Nucleus accumbens (tissue), 56 donors: ENCODE measurements around the gene ATP6V0A1.
"Not testable (repeated sequence)": the region's sequence is repeated elsewhere in the genome, so short reads cannot be mapped to it uniquely, and the experiment has no call there.

Source experiments
- DNase-seq, 56 donors: peaks; one replicate each; lab custom pipeline; 2025; lab: John Stamatoyannopoulos, UW

ATP6V0A1 gene

DNA sequence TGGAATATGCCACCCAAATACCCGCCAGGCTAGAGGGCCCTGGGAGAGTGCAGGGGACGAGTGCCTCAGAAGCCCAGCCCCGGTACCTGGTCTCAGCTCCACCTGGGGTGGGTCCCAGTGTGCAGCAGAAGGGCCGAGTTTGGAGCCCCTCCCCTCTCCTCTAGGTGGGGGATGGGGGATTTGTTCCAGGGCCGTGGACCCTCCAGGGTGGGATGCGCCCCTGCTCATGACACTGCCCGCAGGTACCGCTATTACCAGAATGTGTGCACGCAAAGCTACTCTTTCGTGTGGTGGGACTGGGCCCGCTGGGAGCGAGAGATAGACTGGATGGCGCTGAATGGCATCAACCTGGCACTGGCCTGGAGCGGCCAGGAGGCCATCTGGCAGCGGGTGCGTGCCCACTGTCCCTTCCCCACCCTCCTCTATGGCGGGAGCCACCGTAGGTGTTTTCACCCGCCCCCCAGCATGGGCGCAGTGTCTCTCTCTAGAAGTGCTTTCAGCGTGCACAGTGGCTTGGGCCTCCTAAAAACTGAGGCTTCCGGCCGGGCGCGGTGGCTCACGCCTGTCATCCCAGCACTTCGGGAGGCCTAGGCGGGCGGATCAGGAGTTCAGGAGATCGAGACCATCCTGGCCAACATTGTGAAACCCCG lies 78.6 kb downstream of the ATP6V0A1 start:
- no peak for DNase-seq

DNA sequence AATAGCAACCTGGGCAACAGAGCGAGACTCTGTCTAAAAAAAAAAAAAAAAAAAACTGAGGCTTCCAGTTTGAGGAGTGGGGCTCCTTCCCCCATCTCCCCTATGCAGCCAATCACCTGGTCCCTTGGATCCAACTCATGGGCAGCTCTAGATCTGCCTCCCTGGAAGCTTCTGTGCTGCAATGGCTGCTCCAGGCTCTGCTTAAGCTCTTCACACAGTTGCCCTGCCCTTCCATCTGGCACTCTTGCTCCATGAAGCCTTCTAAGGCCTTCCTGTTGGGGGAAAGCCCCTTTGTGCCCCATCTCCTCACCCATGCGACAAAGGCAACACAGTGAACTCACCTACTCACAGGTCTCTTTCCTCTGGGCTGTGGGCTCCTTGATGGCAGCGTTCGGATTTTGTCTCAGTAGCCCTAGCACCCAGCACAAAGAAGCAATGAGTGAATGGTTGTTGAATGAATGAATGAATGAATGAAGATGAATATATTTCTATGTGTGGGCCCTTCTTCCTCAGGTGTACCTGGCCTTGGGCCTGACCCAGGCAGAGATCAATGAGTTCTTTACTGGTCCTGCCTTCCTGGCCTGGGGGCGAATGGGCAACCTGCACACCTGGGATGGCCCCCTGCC lies 79.3 kb downstream of the ATP6V0A1 start:
- DNase-seq, result no peak

DNA sequence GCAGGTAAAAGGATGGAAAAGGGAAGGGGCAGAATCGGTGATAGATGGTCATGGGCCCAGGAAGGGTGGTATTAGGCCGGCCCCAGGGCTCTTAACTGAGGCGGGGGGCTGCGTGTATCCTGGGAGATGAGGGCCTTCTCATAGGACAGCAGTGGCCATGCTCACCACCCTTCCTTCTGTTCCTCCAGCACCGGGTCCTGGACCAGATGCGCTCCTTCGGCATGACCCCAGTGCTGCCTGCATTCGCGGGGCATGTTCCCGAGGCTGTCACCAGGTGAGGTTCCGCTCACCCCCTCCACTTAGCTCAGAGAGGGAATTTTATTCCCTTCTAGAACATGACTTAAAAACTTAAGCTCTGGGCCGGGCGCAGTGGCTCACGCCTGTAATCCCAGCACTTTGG lies 79.8 kb downstream of the ATP6V0A1 start:
- DNase-seq, result no peak

DNA sequence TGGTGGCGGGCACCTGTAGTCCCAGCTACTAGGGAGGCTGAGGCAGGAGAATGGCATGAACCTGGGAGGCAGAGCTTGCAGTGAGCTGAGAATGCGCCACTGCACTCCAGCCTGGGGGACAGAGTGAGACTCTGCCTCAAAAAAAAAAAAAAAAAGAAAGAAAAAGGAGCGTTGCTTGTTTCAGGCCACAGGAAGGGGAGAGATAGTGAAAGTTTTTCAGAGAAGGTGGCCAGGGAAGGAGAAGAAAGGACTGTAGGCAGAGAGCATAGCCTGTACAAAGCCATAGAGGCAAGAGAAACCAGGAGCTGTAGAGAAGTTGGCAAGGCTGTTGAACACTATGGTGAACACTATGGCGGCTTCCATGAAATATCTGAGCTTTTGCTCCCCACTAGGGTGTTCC lies 81.9 kb downstream of the ATP6V0A1 start:
- DNase-seq, result not testable (repeated sequence)

DNA sequence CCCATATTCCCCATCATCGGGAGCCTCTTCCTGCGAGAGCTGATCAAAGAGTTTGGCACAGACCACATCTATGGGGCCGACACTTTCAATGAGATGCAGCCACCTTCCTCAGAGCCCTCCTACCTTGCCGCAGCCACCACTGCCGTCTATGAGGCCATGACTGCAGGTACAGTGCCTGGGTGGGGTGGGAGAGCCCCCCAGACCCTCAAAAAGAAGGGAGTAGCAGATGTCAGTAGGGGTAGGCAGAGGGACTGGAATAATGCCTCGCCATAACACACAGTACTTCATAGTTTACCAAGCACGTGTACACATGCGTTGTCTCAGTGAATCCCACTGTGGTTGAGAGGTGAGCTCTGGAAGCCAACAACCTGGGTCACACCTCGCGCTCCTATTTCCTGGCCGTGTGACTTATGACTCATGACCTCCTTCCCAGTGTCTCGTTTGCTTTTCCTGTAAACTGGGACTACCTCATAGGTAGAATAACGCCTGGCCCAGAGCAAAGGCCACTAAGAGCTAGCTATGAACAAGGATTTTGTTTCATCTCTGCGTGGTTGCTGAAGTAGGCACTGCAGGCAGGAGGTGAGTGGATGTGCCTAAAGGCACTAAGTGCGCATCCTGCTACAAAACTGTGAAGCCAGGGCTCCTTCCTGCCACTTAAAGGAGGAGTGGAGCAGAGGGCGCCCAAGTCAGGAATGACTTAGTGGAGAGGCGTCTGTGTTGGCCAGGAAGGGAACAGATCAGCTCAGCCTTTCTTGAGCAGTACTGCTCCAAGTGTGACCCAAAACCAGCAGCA lies 82.6 kb downstream of the ATP6V0A1 start:
- no peak for DNase-seq

DNA sequence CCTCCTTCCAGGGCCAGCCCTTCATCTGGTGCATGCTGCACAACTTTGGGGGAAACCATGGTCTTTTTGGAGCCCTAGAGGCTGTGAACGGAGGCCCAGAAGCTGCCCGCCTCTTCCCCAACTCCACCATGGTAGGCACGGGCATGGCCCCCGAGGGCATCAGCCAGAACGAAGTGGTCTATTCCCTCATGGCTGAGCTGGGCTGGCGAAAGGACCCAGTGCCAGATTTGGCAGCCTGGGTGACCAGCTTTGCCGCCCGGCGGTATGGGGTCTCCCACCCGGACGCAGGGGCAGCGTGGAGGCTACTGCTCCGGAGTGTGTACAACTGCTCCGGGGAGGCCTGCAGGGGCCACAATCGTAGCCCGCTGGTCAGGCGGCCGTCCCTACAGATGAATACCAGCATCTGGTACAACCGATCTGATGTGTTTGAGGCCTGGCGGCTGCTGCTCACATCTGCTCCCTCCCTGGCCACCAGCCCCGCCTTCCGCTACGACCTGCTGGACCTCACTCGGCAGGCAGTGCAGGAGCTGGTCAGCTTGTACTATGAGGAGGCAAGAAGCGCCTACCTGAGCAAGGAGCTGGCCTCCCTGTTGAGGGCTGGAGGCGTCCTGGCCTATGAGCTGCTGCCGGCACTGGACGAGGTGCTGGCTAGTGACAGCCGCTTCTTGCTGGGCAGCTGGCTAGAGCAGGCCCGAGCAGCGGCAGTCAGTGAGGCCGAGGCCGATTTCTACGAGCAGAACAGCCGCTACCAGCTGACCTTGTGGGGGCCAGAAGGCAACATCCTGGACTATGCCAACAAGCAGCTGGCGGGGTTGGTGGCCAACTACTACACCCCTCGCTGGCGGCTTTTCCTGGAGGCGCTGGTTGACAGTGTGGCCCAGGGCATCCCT lies 84.8 kb downstream of the ATP6V0A1 start:
- DNase-seq, result peak in 26 of 56 donors; percentile 9 to 60 (median 30)

DNA sequence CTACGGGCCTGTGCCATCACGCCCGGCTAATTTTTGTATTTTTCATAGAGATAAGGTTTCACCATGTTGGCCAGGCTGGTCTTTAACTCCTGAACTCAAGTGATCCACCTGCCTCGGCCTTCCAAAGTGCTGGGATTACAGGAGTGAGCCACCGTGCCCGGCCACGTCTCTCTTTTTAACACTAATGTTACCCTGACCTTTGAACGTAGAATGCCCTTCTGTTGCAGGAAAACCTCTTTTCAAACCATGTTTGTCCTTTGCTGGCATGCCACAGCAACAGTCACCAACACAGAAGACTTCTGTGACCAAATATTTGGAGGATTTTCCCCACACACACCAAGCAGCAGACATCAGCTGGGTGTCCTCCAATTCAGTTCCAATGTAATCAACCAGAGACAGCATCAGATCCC lies 86.2 kb downstream of the ATP6V0A1 start:
- DNase-seq, result no peak

DNA sequence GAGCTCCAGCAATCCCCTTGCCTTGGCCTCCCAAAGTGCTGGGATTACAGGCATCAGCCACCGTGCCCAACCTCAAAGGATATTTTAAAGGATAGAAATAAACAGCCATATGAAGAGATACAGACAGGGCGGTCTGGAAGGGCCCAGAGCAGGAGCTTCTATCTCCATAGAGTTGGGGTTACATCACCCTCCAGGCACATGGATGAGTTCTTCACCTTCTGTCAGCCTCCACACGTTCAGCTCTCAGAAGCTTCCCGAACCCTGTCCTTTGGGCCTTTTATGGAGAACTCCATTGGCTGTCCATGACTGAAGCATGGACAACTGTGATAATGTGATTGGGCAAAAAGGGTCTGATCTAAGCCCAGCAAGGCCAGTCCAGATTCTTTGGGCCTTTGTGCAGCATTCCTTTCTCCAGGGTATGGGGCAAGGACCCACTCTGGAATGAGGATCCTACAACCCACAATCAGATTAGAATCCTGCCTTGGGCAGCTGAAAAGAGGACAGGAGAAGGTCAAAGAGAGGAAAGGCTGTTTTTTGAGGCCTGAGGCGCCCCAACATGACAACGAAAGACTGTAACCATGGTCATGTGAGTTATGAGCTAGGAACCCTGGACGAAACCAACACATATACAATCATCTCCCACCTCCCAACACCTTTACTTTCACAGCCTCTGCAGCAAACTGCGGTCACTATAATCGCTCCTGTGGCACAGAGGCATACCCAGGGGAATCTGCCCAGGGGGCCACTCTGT lies 87.3 kb downstream of the ATP6V0A1 start:
- not testable (repeated sequence) for DNase-seq

DNA sequence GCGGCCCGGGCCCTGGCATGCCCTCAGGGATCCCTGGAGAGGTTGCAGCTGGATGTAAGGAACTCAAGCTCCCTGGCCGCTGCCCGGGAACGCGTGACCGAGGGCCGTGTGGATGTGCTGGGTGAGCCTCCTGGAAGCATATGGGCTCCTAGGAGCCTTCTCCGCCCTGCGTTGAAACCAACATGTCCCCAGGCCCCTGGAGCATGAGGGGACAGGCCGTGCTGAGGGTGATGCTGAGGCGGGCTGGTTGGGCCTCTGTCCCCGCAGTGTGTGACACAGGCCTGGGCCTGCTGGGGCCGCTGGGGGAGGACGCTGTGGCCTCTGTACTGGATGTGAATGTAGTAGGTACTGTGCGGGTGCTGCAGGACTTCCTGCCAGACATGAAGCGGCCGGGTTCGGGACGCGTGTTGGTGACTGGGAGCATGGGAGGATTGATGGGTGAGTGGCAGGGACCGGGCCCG lies 88.4 kb downstream of the ATP6V0A1 start:
- no peak for DNase-seq

DNA sequence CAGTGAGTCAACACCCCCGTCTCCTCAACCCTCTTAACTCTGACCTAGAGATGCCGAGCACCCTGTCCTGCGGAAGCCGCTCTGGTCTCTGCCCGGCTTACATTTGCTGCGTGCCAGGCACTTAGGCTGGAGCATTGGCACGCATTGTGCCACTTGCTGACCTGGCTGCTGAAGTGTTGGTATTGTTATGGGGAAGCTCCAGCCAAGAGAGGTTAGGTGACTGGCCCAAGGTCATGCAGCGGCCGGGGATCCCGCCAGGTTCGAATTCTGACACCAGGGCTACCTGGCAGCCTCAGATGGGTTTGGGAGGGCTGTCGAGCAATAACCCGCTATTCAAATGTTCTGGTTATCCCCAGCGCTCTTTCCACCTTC lies 89.0 kb downstream of the ATP6V0A1 start:
- DNase-seq, result no peak

DNA sequence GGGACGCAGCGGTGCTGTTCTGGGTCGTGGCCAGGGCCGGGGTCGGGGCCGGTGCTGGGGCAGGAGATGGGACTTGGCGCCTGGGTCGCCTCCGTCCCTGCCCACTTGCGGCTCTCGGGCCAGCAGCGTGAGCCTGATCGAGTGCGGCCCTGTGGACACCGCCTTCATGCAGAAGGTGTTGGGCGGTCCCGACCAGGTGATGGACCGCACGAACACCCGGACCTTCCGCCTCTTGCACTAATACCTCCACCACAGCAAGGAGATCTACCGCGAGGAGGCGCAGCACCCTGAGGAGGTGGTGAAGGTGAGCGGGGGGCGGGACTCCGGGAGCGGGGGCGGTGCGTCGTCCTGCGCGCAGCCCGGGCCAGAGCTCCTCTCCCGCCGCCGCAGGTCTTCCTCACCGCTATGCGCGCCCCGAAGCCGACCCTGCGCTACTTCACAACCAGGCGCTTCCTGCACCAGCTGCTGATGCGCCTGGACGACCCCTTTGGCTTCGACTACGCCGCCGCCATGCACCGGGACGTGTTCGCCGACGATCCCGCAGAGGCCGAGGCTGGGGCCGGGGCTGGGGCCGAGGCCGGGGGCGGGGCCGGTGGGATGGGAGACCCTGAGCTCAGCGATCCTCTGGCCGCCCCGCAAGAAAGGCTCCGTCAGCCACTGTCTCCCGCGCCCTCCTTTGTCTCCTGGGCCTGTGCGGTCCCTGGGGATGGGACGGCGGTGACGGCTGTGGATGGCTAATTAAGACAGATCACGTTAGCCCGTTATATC lies 89.6 kb downstream of the ATP6V0A1 start:
- DNase-seq, result no peak

DNA sequence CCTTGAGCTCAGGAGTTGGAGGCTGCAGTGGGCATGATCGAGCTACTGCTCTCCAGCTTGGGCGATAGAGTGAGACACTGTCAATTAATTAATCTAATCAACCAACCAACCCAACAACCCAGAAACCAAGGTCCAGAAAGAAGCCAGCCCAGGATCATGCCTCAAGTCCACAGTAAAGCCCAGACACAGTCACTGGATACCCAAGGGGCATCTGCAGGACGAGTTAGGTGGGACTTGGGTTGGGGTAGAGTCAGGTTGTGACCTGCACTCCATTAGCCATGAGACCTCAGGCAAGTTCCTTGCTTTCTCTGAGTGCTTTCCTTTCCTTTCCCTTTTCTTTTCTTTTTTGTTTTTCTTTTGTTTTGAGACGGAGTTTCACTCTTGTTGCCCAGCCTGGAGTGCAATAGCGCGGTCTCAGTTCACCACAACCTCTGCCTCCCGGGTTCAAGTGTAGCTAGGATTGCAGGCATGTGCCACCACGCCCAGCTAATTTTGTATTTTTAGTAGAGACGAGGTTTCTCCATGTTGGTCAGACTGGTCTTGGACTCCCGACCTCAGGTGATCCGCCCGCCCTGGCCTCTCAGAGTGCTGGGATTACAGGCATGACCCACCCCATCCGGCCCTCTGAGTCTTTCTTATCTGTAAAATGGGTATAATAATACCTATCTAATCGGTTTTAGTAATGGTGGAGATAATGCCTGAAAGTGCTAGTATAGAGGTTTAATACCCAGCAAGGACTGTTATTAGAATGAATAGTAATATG lies 90.5 kb downstream of the ATP6V0A1 start:
- no peak for DNase-seq

DNA sequence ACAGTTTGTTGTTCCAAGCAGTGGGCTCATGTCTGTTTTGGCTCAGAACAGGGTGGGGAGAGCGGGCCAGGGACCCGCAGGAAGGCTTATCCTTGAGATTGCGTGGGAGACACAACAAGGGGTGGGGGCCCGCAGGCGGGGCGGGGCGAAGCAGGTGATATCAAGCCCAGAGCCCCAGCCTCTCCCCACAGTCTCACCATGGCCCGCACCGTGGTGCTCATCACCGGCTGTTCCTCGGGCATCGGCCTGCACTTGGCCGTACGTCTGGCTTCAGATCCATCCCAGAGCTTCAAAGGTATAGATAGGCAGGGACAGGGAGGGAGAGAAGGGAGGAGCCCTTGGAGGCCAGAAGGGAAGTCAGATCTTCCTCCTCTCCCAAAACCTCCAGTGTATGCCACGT lies 94.1 kb downstream of the ATP6V0A1 start, which contains the start of gene HSD17B1:
TSS of gene HSD17B1 (plus strand) at position 188 of the 400 bp plus-strand sequence. CDS start at position 199, 11 bp downstream.
- not testable (repeated sequence) for DNase-seq

DNA sequence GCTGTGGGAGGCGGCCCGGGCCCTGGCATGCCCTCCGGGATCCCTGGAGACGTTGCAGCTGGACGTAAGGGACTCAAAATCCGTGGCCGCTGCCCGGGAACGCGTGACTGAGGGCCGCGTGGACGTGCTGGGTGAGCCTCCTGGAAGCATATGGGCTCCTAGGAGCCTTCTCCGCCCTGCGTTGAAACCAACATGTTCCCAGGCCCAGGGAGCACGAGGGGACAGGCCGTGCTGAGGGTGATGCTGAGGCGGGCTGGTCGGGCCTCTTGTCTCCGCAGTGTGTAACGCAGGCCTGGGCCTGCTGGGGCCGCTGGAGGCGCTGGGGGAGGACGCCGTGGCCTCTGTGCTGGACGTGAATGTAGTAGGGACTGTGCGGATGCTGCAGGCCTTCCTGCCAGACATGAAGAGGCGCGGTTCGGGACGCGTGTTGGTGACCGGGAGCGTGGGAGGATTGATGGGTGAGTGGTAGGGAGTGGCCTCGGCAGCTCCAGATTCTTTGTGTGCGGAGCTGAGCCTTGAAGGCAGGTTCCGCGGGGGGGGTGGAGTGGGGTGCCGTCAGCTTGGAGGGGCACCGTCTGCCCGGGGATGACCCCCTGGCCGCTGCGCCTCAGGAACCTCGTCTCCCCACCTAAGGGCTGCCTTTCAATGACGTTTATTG lies 94.6 kb downstream of the ATP6V0A1 start:
- peak in 1 of 56 donors; percentile 16 for DNase-seq

DNA sequence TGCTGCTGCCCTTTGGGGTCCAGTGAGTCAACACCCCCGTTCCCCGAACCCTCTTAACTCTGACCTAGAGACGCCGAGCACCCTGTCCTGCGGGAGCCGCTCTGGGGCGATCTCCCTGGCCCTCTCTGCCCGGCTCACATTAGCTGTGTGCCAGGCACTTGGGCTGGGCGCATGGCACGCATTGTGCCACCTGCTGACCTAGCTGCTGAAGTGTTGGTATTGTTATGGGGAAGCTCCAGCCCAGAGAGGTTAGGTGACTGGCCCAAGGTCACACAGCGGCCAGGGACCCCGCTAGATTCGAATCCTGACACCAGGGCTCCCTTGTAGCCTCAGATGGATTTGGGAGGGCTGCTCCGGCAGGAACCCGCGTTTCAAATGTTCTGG lies 95.2 kb downstream of the ATP6V0A1 start:
- no peak for DNase-seq

DNA sequence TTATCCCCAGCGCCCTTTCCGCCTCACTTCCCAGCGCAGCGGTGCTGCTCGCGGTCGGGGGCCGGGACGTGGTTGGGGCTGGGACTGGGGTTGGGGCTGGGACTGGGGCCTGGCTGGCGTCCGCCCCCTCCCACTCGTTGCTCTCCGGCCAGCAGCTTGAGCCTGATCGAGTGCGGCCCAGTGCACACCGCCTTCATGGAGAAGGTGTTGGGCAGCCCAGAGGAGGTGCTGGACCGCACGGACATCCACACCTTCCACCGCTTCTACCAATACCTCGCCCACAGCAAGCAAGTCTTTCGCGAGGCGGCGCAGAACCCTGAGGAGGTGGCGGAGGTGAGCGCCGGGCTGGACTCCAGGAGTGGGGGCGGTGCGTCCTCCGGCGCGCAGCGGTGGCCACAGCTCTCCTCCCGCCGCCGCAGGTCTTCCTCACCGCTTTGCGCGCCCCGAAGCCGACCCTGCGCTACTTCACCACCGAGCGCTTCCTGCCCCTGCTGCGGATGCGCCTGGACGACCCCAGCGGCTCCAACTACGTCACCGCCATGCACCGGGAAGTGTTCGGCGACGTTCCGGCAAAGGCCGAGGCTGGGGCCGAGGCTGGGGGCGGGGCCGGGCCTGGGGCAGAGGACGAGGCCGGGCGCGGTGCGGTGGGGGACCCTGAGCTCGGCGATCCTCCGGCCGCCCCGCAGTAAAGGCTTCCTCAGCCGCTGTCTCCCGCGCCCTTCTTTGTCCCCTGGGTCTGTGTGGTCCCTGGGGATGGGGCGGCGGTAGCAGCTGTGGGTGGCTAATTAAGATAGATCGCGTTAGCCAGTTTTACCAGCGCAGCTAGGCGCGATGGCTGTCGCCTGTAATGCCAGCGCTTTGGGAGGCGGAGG lies 95.8 kb downstream of the ATP6V0A1 start:
- peak in 55 of 56 donors; percentile 35 to 90 (median 70) for DNase-seq
